ENCODE results near the gene KCNJ11.

Gene KCNJ11

DNA sequence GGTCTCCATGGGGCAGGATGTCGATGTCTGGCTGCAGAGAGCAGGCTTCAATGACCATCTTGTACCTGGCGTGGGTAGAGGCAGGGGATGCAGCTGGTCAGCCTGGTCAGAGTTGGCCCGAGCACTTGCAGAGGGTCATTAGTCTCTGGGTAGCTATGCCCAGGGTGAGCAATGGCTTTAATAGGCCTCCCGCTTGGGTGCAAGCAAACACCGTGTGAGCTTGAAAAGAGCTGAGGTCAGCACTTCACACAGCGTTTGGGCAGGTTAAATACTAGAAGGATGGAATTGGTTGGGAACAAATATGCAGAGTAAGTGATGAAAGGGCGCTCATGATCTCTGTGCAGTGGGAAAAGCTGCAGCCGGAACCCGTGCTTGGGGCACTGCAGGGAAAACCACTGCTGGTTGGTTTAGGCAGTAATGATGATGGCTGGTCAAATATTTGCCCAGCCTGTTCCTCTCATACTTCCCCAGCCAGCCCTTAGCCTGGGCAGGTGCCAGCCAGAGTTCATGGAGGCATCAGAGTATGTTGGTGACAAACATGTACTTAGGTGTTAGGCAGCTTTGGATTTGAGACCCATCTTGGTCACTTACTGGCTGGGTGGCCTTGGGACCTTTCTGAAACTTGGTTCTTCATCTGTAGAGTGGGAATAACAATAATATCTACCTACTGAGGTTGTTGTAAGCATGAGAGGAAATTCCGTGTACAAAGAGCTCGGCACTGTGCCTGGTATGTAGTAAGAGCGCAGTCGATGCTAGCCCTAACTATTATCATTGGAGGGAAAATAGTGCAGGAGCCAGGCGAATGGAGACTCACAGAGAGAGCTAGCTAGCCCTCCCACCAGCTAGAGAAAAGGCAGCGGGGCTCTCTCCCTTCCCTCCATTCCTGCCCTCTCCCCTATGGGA lies 25.2 kb upstream of the KCNJ11 start:
- Histone ChIP-seq H3K27me3 (peaks cover 4% of the 10 kb centered on the region), H3K9me3 (no peaks in the 10 kb centered on the region)
- no peak for TF ChIP-seq CTCF (IDR thresholded peaks at IDR 0.05)

DNA sequence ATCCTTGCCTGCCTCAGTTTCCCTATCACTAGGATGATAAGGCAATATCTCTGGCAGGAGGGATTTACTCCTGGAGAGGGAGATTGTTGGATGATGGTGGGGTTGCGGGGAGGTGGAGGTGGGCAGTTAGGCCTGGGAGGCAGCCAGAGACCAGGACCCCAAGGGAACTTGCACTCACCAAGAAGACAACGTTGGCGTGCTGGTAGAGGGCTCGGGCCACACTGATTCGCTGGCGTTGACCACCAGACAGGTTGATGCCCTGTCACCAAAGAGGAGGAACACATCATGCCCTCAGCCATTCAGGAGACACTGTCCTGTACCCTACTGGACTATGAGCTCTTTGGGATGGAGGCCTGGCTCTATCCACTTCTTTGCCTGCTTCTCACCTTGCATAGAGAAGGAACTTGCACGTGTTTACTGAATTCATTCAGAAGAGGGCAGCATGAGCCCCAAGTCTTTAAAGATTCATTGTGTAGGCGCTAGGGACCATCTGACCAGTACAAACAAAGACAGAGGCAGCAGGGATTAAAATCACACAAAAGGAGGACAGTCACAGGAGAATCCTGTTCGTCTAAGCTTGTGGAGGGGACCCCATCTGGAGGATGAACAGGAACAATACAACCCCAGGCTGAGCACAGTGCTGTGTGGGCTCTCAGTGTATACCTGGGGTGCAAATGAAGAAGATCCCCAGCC lies 24.2 kb upstream of the KCNJ11 start:
- Histone ChIP-seq H3K9me3 (no peaks in the 10 kb centered on the region), H3K27ac (no peak overlapping the region), H3K4me3 (ENCODE audit: low read depth in 1 of 2, low read length in 1 of 2) (no peak overlapping the region), H3K36me3 (no peaks in the 10 kb centered on the region), H3K27me3 (peaks cover 4% of the 10 kb centered on the region), H3K4me1 (ENCODE audit: control insufficient read depth in 1 of 2, insufficient read depth in 1 of 2, low read depth in 1 of 2, low read length in 1 of 2) (no peaks in the 10 kb centered on the region)
- TF ChIP-seq CTCF (IDR thresholded peaks at IDR 0.05): no peak

More for the DNA sequence above, 25.2 kb upstream of the KCNJ11 start:
- Histone ChIP-seq H3K4me3 (ENCODE audit: low read depth in 1 of 2, low read length in 1 of 2) (no peak overlapping the region), H3K36me3 (no peaks in the 10 kb centered on the region), H3K27ac (no peak overlapping the region), H3K4me1 (ENCODE audit: control insufficient read depth in 1 of 2, insufficient read depth in 1 of 2, low read depth in 1 of 2, low read length in 1 of 2) (no peaks in the 10 kb centered on the region)

GRCh38 chr11:17411418-17411817 lies 23.0 kb upstream of the KCNJ11 start:
- no peaks in the 10 kb centered on the region for H3K36me3 ChIP-seq
- no peaks in the 10 kb centered on the region for H3K4me1 ChIP-seq (ENCODE audit: control insufficient read depth in 1 of 2, insufficient read depth in 1 of 2, low read depth in 1 of 2, low read length in 1 of 2)
- no peaks in the 10 kb centered on the region for H3K9me3 ChIP-seq
- no peak for TF ChIP-seq CTCF (IDR thresholded peaks at IDR 0.05)
- no peak overlapping the region for H3K27ac ChIP-seq
- peaks cover 4% of the 10 kb centered on the region for H3K27me3 ChIP-seq
- no peak overlapping the region for H3K4me3 ChIP-seq (ENCODE audit: low read depth in 1 of 2, low read length in 1 of 2)

GRCh38 chr11:17410606-17411379 lies 22.3 kb upstream of the KCNJ11 start:
- no peaks in the 10 kb centered on the region for H3K9me3 ChIP-seq
- no peak for TF ChIP-seq CTCF (IDR thresholded peaks at IDR 0.05)
- H3K4me3 ChIP-seq (ENCODE audit: low read depth in 1 of 2, low read length in 1 of 2): no peak overlapping the region
- H3K36me3 ChIP-seq: no peaks in the 10 kb centered on the region
- H3K4me1 ChIP-seq (ENCODE audit: control insufficient read depth in 1 of 2, insufficient read depth in 1 of 2, low read depth in 1 of 2, low read length in 1 of 2): no peaks in the 10 kb centered on the region
- H3K27ac ChIP-seq: no peak overlapping the region
- H3K27me3 ChIP-seq: peaks cover 4% of the 10 kb centered on the region

DNA sequence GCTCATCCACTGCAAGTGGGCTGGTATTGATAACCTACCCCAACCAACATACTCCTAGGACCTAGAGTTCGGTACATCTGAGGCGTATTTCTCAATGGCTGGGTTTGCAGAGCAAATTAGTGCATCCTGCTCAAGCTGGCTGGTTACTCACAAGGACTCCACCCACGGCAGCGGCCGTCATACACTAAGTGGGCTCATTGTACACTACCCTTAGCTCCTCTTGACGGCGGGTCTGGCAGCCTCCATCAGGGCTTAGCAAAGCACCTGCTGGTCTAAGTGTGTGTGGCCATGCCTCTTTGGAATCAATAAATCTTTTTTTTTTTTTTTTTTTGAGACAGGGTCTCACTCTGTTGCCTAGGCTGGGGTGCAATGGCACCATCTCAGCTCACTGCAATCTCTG lies 20.2 kb upstream of the KCNJ11 start:
- Histone ChIP-seq H3K36me3 (no peaks in the 10 kb centered on the region), H3K4me3 (ENCODE audit: low read depth in 1 of 2, low read length in 1 of 2) (no peak overlapping the region), H3K27ac (no peak overlapping the region), H3K27me3 (no peaks in the 10 kb centered on the region), H3K4me1 (ENCODE audit: control insufficient read depth in 1 of 2, insufficient read depth in 1 of 2, low read depth in 1 of 2, low read length in 1 of 2) (no peaks in the 10 kb centered on the region), H3K9me3 (no peaks in the 10 kb centered on the region)
- TF ChIP-seq CTCF (IDR thresholded peaks at IDR 0.05): no peak

All from neutrophil (primary cell).